Activated CD4-positive, alpha-beta T cell treated with anti-CD3 and anti-CD28 coated beads, Interleukin-2, amount 50 U/mL, for 16 hours (primary cell): ENCODE results near the gene MIX23.

Experiments used
- DNase-seq: peaks from one replicate; pipeline ENCODE4 v3.0.0-alpha.2; 2020

The MIX23 gene

GRCh38 chr3:122382888-122383666, at the start of gene MIX23:
MIX23 (minus strand) TSS chr3:122383231; CDS start chr3:122383224, 7 bp downstream.
- peak; percentile 90 for DNase-seq

- no peak for DNase-seq
Measured at GRCh38 chr3:122430371-122430770, 47.3 kb upstream of the MIX23 start.

DNA sequence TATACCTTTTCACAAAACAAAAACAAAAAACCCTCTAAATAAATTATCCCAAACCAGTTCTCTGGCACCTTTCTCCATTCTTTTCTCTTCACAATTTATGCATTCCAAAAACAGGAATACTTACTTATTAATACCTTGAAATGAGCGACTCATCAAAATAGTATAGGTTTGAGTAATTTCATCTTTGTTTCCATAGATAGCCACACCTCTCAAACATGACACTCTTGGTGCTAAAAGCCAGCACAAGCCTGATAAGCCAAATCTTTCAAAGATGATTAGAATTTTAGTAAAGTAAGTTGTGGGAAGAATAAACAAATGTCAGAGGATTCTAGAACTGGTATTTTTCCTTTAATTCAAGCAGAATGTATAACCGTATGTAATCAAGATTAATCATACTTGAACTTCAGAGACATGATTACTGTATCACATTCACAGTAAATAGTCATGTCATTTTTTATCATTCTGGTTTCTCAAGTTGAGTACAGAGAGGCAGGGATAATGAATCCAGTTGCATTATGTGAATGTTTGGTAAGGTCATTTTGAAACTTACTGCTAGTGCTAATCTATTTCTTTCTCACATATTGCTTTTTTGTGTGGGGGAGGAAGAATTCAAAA, 44.9 kb upstream of the MIX23 start:
- peak; percentile 79 for DNase-seq

- no peak for DNase-seq
Measured at GRCh38 chr3:122421836-122422235, 38.8 kb upstream of the MIX23 start.

DNA sequence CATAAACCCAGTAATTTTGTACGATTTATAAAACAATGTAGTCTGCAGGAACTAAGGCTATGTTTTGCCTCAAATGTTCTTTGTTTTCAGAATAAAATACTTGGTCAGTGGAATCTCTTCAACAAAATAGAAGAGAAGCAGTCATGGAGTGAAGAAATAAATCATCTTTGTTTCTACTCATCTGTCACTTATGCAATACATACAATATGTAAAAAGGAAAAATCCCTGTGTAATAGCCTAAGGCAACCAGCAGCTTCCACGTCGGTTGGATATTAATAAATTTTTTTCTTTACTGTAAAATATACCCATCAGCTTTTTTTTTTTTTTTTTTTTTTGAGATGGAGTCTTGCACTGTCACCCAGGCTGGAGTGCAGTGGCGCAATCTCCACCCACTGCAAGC, 38.1 kb upstream of the MIX23 start:
- DNase-seq = no peak

- no peak for DNase-seq
Measured at GRCh38 chr3:122416966-122417365, 33.9 kb upstream of the MIX23 start.

DNA sequence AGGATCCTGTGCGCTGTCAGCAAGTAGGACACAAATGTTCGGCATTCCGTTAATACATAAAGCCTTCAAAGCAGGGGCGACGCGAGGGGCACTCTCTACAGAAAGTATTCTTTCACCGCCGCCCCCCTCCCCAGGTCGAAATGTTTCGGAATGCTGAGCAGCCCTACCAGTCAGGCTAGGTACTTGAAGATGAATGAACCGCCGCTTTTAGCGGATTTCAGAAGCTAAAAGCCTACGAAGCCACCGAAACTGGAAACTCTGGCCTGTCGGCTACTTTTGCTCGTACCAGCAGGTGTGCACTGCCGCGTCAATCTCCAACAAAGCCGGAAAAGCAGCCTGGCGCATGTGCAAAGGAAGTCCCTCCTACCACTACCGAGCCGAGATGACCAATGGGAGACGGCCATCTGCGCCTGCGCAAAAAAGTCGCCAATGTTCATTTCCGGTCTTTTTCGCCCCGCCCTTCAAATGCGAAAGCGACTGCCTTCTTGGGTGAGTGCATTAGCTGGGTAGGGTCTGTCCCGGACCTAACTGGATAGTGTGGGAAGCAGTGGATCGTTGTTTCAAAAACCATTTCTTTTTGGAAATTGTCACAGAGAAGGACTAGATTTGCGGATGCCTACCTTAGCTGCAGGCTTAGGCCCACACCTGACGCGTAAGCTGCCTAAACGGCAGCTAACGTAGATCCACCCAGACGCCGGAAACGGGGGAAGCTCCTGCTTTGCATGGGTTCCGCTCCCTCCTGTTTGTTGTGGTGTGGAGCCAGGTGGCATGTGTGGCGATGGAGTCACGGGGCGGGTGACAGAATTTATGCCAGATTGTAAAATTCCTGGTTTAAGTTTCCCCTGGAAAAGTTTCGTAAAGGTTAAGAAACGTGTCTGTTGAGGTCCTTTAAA, 33.0 kb upstream of the MIX23 start, which contains the start of gene WDR5B:
WDR5B (minus strand) TSS at position 301 of the 893 bp plus-strand sequence. CDS start 534 bp downstream, outside the sequence.
- peak; percentile 99 for DNase-seq

DNA sequence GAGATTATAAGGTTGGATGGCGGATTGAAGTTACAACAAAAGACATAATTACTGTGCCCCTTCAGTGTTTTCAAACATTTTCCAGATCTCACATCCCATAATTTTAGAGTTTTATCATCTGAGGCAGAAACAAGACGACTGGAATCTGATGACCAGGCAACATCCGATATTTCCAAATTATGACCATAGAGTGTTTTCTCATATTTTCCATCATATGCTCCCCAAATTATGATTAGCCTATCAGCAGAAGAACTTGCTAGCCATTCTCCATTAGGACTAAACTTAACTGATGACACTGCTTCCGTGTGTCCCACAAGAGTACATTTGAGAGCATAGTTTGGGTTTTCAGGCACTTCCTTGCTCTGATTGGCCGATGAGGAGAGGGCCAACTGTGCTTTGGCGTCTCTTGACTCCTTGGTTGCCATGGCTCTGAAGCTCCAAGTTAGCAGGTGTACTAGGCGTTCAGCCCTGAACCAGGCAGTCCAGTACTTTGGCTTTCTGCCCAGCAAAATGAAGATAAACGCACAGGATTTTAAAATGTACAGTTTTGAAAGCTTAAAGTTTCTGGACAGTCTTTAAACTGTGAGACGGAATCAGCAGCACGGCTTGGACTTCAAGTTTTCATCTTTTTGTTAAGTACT, 32.2 kb upstream of the MIX23 start:
- DNase-seq = peak; percentile 65

- no peak for DNase-seq
Measured at GRCh38 chr3:122414391-122414790, 31.4 kb upstream of the MIX23 start.

DNA sequence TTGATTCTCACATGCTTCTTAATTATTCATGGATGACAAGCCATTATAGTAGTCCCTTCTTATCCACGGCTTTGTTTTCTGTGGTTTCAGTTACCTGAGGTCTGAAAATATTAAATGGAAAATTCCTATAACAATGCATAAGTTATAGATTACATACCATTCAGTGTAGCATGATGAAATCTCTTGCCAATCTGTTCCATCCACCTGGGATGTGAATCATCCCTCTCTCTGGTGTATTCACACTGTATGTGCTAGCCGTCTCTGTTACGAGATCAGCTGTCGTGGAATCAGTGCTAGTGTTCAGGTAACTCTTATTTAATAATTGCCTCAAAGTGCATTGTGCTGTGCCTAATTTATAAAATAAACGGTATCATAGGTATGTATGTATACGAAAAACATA, 27.6 kb upstream of the MIX23 start:
- DNase-seq = no peak

GRCh38 chr3:122410111-122410510, 27.1 kb upstream of the MIX23 start:
- no peak for DNase-seq

GRCh38 chr3:122409446-122409845, 26.4 kb upstream of the MIX23 start:
- no peak for DNase-seq

DNA sequence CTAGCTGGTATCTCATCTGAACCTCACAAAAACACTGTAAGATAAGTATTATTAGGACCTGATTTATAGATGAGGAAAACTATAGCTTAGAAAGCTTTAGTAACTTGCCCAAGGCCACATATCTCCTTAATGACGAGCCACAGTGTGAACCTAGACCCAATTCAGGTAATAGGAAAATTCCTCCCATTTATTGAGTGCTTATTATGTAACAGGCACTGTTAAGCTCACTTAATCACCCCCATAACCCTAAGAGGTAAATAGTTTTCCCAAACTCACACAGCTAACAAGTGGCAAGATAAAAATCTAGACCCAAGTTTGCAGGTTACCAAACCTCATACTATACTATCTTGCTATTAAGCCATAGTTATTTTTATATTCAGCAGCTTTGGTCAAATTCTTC, 24.9 kb upstream of the MIX23 start:
- DNase-seq = no peak

DNA sequence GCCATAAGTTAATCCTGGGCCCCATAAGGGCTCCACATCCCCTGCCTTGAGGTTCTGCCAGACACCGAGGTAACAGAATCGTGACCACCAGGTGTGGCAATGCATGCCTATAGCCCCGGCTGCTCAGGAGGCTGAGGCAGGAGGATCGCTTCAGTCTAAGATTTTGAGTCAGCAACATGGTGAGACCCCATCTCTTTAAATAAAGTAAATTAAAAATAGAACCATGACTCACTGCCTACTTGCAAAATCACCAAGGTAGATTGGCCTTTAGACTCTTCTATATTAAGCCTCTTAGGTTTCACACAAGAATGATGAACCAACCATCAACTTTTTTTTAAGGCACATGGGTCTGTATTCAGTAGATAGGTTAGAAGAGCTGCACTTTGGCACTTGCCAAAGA, 23.2 kb upstream of the MIX23 start:
- no peak for DNase-seq

DNA sequence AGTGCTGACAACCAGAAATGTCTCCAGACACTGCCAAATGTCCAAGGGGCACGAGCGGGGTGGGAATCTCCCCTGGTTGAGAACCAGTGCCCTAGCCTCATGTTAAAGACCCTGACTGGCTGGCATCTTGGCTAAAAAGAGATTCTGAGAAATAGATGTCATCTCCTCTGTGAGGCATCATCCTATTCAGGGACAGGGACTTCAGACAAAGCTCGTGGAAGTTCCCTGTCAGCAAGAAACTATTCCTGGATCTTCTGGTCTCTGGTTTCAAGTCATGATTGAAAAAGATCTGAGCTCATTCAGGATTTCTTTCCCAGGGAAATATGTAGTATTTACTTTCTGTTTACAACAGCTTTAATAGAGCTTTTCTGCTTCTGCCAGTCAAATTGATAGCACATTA, 22.0 kb upstream of the MIX23 start:
- no peak for DNase-seq

- DNase-seq = no peak
Measured at GRCh38 chr3:122403489-122403888, 20.5 kb upstream of the MIX23 start.

DNA sequence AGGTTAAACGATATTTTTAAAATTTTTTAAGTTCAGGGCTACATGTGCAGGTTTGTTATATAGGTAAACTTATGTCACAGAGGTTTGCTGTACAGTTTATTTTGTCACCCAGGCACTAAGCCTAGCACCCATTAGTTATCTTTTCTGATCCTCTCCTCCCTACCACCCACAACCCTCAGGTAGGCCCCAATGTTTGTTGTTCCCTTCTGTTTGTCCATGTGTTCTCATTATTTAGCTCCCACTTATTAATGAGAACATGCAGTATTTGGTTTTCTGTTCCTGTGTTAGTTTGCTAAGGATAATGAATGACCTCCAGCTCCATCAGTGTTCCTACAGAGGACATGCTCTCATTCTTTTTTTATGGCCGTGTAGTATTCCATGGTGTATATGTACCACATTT, 15.9 kb upstream of the MIX23 start:
- no peak for DNase-seq

DNA sequence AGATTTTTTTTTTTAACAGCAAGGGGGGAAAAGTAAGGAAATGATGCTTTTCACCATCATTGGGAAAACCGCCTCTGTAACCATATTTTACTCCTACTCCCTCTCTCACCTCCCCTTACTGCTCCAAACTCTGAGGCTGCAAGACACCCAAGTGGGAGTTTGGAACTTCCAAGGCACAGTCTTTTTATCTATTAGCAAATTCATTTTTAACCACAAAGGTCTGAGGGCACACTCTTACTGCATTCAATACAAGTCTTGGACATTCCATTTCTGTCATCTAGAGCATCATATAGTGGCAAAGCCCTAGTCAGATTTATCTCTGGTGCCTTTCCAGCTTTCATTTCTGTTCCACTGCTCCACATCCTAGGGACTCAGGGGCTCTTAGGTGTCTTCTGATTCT, 14.2 kb upstream of the MIX23 start:
- DNase-seq = no peak

DNA sequence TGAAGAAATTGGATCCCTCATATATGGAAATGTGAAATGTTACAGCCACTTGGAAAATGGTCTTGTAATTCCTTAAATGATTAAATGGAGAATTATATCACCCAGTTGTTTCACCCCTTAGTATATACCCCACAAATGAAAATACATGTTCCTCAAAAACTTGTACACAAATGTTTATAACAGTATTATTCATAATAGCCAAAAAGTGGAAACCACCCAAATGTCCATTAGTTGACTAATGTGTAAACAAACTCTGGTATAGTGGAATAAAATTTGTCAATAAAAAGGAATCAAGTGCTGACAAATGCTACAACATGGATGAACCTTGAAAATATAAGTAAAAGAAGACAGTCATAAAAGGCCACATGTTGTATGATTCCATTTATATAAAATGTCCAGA, 13.5 kb upstream of the MIX23 start:
- no peak for DNase-seq

DNA sequence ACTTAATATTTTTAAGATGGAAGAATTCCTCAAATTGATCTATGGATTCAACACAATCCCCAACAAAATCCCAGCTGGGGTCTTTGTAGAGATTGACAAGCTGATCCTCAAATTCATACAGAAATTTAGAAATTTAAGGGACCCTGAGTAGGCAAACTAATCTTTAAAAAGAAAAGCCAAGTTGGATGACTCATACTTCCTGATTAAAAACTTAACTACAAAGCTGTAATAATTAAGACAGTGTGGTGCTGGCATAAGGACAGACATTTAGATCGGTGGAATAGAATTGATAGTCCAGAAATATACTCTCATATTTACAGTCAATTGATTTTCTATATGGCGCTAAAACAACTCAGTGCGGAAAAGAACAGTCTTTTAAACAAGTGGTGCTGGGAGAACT, 12.6 kb upstream of the MIX23 start:
- no peak for DNase-seq

DNA sequence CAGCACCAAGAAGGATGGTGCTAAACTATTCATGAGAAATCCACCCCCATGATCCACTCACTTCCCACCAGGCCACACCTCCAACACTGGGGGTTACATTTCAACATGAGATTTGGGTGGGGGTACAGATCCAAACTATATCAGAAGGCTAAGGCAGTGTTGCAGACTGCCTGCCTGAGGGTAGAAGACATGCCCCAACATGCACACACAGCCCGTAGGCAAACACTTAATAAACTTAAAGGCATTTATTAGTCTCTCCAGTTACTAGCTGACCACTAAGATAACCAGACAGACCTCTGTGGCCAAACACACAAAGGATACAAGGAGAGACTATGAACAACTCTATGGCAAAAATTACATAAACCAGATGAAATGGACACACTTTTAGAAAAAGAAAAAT, 11.1 kb upstream of the MIX23 start:
- DNase-seq = no peak

GRCh38 chr3:122392868-122393844, 10.1 kb upstream of the MIX23 start:
- DNase-seq = peak; percentile 49
